HG02943 (cell line): ENCODE measurements around the gene PRKCH.

Source experiments
- ATAC-seq: cut with Tn5 transposase; IDR thresholded peaks from one replicate; pipeline ENCODE4 v1.9.1; 2021; ENCODE audit warnings: mild to moderate bottlenecking, low read depth, moderate library complexity; ENCODE audit not compliant: unreplicated experiment

PRKCH gene

GRCh38 chr14:61482348-61483206, 161.2 kb downstream of the PRKCH start:
- ATAC-seq, result no peak

GRCh38 chr14:61483476-61483875, 162.1 kb downstream of the PRKCH start:
- ATAC-seq, result no peak

GRCh38 chr14:61484031-61484430, 162.7 kb downstream of the PRKCH start:
- ATAC-seq, result no peak

- ATAC-seq, result no peak
Observed at GRCh38 chr14:61484826-61485584, 163.6 kb downstream of the PRKCH start.

- no peak for ATAC-seq
Observed at GRCh38 chr14:61485661-61486060, 164.3 kb downstream of the PRKCH start.

- ATAC-seq, result no peak
Observed at GRCh38 chr14:61486930-61487495, 165.6 kb downstream of the PRKCH start.

- ATAC-seq, result no peak
Observed at GRCh38 chr14:61488417-61489401, 167.3 kb downstream of the PRKCH start.

GRCh38 chr14:61489512-61489911, 168.1 kb downstream of the PRKCH start:
- no peak for ATAC-seq

- ATAC-seq, result no peak
Observed at GRCh38 chr14:61489932-61490331, 168.6 kb downstream of the PRKCH start.

GRCh38 chr14:61491224-61491623, 169.8 kb downstream of the PRKCH start:
- ATAC-seq, result no peak

GRCh38 chr14:61491876-61492434, 170.6 kb downstream of the PRKCH start:
- no peak for ATAC-seq

- no peak for ATAC-seq
Observed at GRCh38 chr14:61492474-61492873, 171.1 kb downstream of the PRKCH start.

GRCh38 chr14:61493239-61493638, 171.9 kb downstream of the PRKCH start:
- ATAC-seq, result no peak

- ATAC-seq, result no peak
Observed at GRCh38 chr14:61494018-61494417, 172.6 kb downstream of the PRKCH start.

- no peak for ATAC-seq
Observed at GRCh38 chr14:61495809-61496208, 174.4 kb downstream of the PRKCH start.

- ATAC-seq, result no peak
Observed at GRCh38 chr14:61498303-61498702, 176.9 kb downstream of the PRKCH start.

GRCh38 chr14:61498811-61499210, 177.4 kb downstream of the PRKCH start:
- ATAC-seq, result no peak

GRCh38 chr14:61499991-61500390, 178.6 kb downstream of the PRKCH start:
- no peak for ATAC-seq

- no peak for ATAC-seq
Observed at GRCh38 chr14:61501714-61502458, 180.5 kb downstream of the PRKCH start.
